Endodermal cell (in vitro differentiated cells): ENCODE results near the gene C1QTNF6. TPM values are rescaled to one million over a fixed set of nuclear protein-coding genes. Genes with fewer than 3 reads are reported as not detected.

Source experiments
- DNase-seq: peaks from one replicate; pipeline ENCODE4 v3.0.0-alpha.2; 2017
- H3K27ac ChIP-seq: 2 replicates; pipeline ENCODE4 v1.5.1; 2013; ENCODE audit warnings: mild to moderate bottlenecking, low read depth, low read length, moderate library complexity
- H3K27me3 ChIP-seq: 2 replicates; pipeline ENCODE4 v1.6.1; 2013; ENCODE audit warnings: mild to moderate bottlenecking, low read length, moderate library complexity; ENCODE audit not compliant: insufficient read depth, control insufficient read depth, poor library complexity, severe bottlenecking
- H3K36me3 ChIP-seq: 2 replicates; pipeline ENCODE4 v1.7.0; 2013; ENCODE audit warnings: mild to moderate bottlenecking, low read length, moderate library complexity; ENCODE audit not compliant: control insufficient read depth, insufficient read depth
- H3K4me1 ChIP-seq: one replicate; pipeline ENCODE4 v1.7.0; 2013; ENCODE audit warnings: low read length; ENCODE audit not compliant: control insufficient read depth, insufficient read depth
- H3K4me3 ChIP-seq: 2 replicates; pipeline ENCODE4 v1.5.1; 2013; ENCODE audit warnings: mild to moderate bottlenecking, low read length, moderate library complexity
- H3K9ac ChIP-seq: 2 replicates; pipeline ENCODE4 v1.6.1; 2013; ENCODE audit warnings: mild to moderate bottlenecking, low read length, moderate library complexity; ENCODE audit not compliant: poor library complexity, severe bottlenecking; ENCODE audit errors: extremely low read depth
- H3K9me3 ChIP-seq: 2 replicates; pipeline ENCODE4 v1.6.1; 2013; ENCODE audit warnings: mild to moderate bottlenecking, low read length, moderate library complexity; ENCODE audit not compliant: control insufficient read depth
- H3K27ac Mint-ChIP-seq: 2 replicates; pipeline ENCODE4 v1.8.0; 2020; ENCODE audit warnings: mixed read lengths
- H3K27me3 Mint-ChIP-seq: 2 replicates; pipeline ENCODE4 v1.8.0; 2021; ENCODE audit warnings: mild to moderate bottlenecking, mixed read lengths; ENCODE audit not compliant: insufficient read depth
- H3K36me3 Mint-ChIP-seq: 2 replicates; pipeline ENCODE4 v1.8.0; 2020; ENCODE audit warnings: low read depth, mixed read lengths
- H3K4me1 Mint-ChIP-seq: 2 replicates; pipeline ENCODE4 v1.8.0; 2020; ENCODE audit warnings: mixed read lengths
- H3K4me3 Mint-ChIP-seq: 2 replicates; pipeline ENCODE4 v1.8.0; 2020; ENCODE audit warnings: mild to moderate bottlenecking, moderate library complexity, mixed read lengths
- H3K9me3 Mint-ChIP-seq: 2 replicates; pipeline ENCODE4 v1.8.0; 2020; ENCODE audit warnings: mild to moderate bottlenecking, mixed read lengths
- WGBS, 2 experiments: methylation state at CpG; one replicate each; pipeline versions ENCODE4 v1.1.5 to v1.1.7; 2013; ENCODE audit warnings: missing lambda C conversion rate in 2 of 2, mixed read lengths in 1 of 2; ENCODE audit not compliant: insufficient coverage in 1 of 2, insufficient read length in 1 of 2; 5-methylcytosine and 5-hydroxymethylcytosine counted together
- total RNA-seq, 2 donors: library from RNA; stranded (reverse); fragmentation: NEBNext Ultra II Directional in 1 of 2; extraction: Animal tissue kit (Norgen Biotek cat#: 25700) in 1 of 2; gene quantifications; 2 replicates in 1 of 2; 3 replicates in 1 of 2; pipeline ENCODE4 v1.2.1, GENCODE V29; 2021
- TF ChIP-seq, protein P1 (sequence below): fragments of 200-600 bp; sonication (generic); conservative IDR thresholded peaks from 2 replicates; pipeline ENCODE4 v1.5.0; 2021; ENCODE audit warnings: antibody characterized with exemption, mild to moderate bottlenecking

The C1QTNF6 gene
- total RNA-seq, 2 donors from 2014 or later: 15.5 to 16.9 TPM

- no peak overlapping the region for H3K4me3 Mint-ChIP-seq
- H3K4me3 ChIP-seq: no peak overlapping the region
- no peaks in the 10 kb centered on the region for H3K36me3 Mint-ChIP-seq
- H3K36me3 ChIP-seq: no peaks in the 10 kb centered on the region
- WGBS, 2 experiments: 81 to 86% methylated on average over 3 to 13 of the region's 13 CpGs
- H3K27ac ChIP-seq: no peak overlapping the region
- no peaks in the 10 kb centered on the region for H3K27me3 ChIP-seq
- DNase-seq: no peak
- TF ChIP-seq, protein P1, sequence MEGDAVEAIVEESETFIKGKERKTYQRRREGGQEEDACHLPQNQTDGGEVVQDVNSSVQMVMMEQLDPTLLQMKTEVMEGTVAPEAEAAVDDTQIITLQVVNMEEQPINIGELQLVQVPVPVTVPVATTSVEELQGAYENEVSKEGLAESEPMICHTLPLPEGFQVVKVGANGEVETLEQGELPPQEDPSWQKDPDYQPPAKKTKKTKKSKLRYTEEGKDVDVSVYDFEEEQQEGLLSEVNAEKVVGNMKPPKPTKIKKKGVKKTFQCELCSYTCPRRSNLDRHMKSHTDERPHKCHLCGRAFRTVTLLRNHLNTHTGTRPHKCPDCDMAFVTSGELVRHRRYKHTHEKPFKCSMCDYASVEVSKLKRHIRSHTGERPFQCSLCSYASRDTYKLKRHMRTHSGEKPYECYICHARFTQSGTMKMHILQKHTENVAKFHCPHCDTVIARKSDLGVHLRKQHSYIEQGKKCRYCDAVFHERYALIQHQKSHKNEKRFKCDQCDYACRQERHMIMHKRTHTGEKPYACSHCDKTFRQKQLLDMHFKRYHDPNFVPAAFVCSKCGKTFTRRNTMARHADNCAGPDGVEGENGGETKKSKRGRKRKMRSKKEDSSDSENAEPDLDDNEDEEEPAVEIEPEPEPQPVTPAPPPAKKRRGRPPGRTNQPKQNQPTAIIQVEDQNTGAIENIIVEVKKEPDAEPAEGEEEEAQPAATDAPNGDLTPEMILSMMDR: no peak
- H3K27ac Mint-ChIP-seq: no peak overlapping the region
- no peak overlapping the region for H3K9ac ChIP-seq
- peaks cover 4% of the 10 kb centered on the region for H3K9me3 Mint-ChIP-seq
- H3K27me3 Mint-ChIP-seq: peaks cover 11% of the 10 kb centered on the region
- H3K9me3 ChIP-seq: no peaks in the 10 kb centered on the region
- H3K4me1 Mint-ChIP-seq: no peaks in the 10 kb centered on the region
- H3K4me1 ChIP-seq: no peaks in the 10 kb centered on the region
Measured at GRCh38 chr22:37156686-37157435, 31.2 kb downstream of the C1QTNF6 start.

- no peak overlapping the region for H3K27ac ChIP-seq
- no peak overlapping the region for H3K4me3 ChIP-seq
- H3K27me3 ChIP-seq: no peaks in the 10 kb centered on the region
- DNase-seq: no peak
- H3K36me3 ChIP-seq: no peaks in the 10 kb centered on the region
- H3K4me3 Mint-ChIP-seq: no peak overlapping the region
- H3K9me3 Mint-ChIP-seq: peaks cover 10% of the 10 kb centered on the region
- no peak overlapping the region for H3K27ac Mint-ChIP-seq
- H3K27me3 Mint-ChIP-seq: peaks cover 11% of the 10 kb centered on the region
- no peaks in the 10 kb centered on the region for H3K4me1 ChIP-seq
- 92 to 93% methylated on average over 6 to 8 of the region's 8 CpGs for WGBS, 2 experiments
- no peaks in the 10 kb centered on the region for H3K9me3 ChIP-seq
- H3K4me1 Mint-ChIP-seq: no peaks in the 10 kb centered on the region
- TF ChIP-seq, protein P1: no peak
- H3K9ac ChIP-seq: no peak overlapping the region
- no peaks in the 10 kb centered on the region for H3K36me3 Mint-ChIP-seq
Measured at GRCh38 chr22:37155971-37156370, 32.1 kb downstream of the C1QTNF6 start.

GRCh38 chr22:37154925-37155712 is 32.9 kb downstream of the C1QTNF6 start:
- no peak overlapping the region for H3K4me3 ChIP-seq
- WGBS, 2 experiments: 89 to 92% methylated on average over 6 to 7 of the region's 7 CpGs
- H3K27ac ChIP-seq: no peak overlapping the region
- peaks cover 13% of the 10 kb centered on the region for H3K9me3 Mint-ChIP-seq
- peaks cover 10% of the 10 kb centered on the region for H3K27me3 Mint-ChIP-seq
- no peaks in the 10 kb centered on the region for H3K36me3 Mint-ChIP-seq
- H3K4me1 Mint-ChIP-seq: peaks cover 2% of the 10 kb centered on the region
- no peaks in the 10 kb centered on the region for H3K27me3 ChIP-seq
- H3K4me3 Mint-ChIP-seq: no peak overlapping the region
- H3K4me1 ChIP-seq: no peaks in the 10 kb centered on the region
- no peaks in the 10 kb centered on the region for H3K36me3 ChIP-seq
- no peak overlapping the region for H3K27ac Mint-ChIP-seq
- no peak overlapping the region for H3K9ac ChIP-seq
- no peak for DNase-seq
- TF ChIP-seq, protein P1: no peak
- H3K9me3 ChIP-seq: no peaks in the 10 kb centered on the region
